ENCODE data around the gene BTBD1. TPM values are rescaled to one million over a fixed set of nuclear protein-coding genes. Genes with fewer than 3 reads are reported as not detected.

BTBD1 gene
- total RNA-seq, 1 experiment from 2014 or later = 83.9 TPM

- H3K9me2 ChIP-seq (replicated peaks; ENCODE audit: low read length) = no peaks in the 10 kb centered on the region
- BruUV-seq (replicated peaks) = no TSS peak
- no peaks in the 10 kb centered on the region for H3K79me2 ChIP-seq (ENCODE audit: low read length)
- DNase-seq (no peak), ATAC-seq (no peak)
- H3K27me3 ChIP-seq (ENCODE audit: low read length) = peaks cover 22% of the 10 kb centered on the region; the same call in 1 of the 2 replicates
- no peak overlapping the region for H3K9ac ChIP-seq (ENCODE audit: low read length)
- intact Hi-C loops (cut with micrococcal nuclease) = no loop called here
- POLR2A ChIA-PET (ENCODE audit: unreplicated experiment) = no interaction called here
- H3K9me3 ChIP-seq (ENCODE audit: low read length) = no peaks in the 10 kb centered on the region
- H3F3A ChIP-seq (ENCODE audit: low read length, unreplicated experiment) = no peaks in the 10 kb centered on the region
- H3K4me3 ChIP-seq (ENCODE audit: low read length) = no peak overlapping the region
- no peak overlapping the region for H3K4me2 ChIP-seq (ENCODE audit: low read length)
- no peaks in the 10 kb centered on the region for H4K20me1 ChIP-seq (ENCODE audit: low read length)
- no peak overlapping the region for H2AFZ ChIP-seq (ENCODE audit: low read length)
- TF ChIP-seq EZH2 (IDR thresholded peaks at IDR 0.05; ENCODE audit: low read length, unreplicated experiment) (no peak), CTCF (conservative IDR thresholded peaks at IDR 0.05; ENCODE audit: low read depth, low read length) (no peak), EZH2phosphoT487 (IDR thresholded peaks at IDR 0.05; ENCODE audit: borderline replicate concordance, low read length) (no peak)
- no peaks in the 10 kb centered on the region for H3K36me3 ChIP-seq (ENCODE audit: low read depth, low read length)
- CTCF ChIA-PET = no interaction called here
- H3K4me1 ChIP-seq (ENCODE audit: insufficient read depth, low read length) = no peaks in the 10 kb centered on the region
- H3K27ac ChIP-seq (ENCODE audit: low read length) = no peak overlapping the region
These were observed 35.3 kb upstream of the BTBD1 start for GRCh38 chr15:83102346-83102745.

- intact Hi-C loops (cut with micrococcal nuclease) = no loop called here
- Histone ChIP-seq H4K20me1 (ENCODE audit: low read length) (no peaks in the 10 kb centered on the region), H3K9ac (ENCODE audit: low read length) (no peak overlapping the region), H3K4me2 (ENCODE audit: low read length) (no peak overlapping the region), H3K4me3 (ENCODE audit: low read length) (no peak overlapping the region), H2AFZ (ENCODE audit: low read length) (no peak overlapping the region), H3K9me2 (replicated peaks; ENCODE audit: low read length) (no peaks in the 10 kb centered on the region), H3K79me2 (ENCODE audit: low read length) (no peaks in the 10 kb centered on the region), H3K4me1 (ENCODE audit: insufficient read depth, low read length) (no peaks in the 10 kb centered on the region), H3K36me3 (ENCODE audit: low read depth, low read length) (no peaks in the 10 kb centered on the region), H3K27me3 (ENCODE audit: low read length) (peaks cover 29% of the 10 kb centered on the region; the same call in 1 of the 2 replicates), H3K9me3 (ENCODE audit: low read length) (no peaks in the 10 kb centered on the region), H3F3A (ENCODE audit: low read length, unreplicated experiment) (no peaks in the 10 kb centered on the region), H3K27ac (ENCODE audit: low read length) (no peak overlapping the region)
- BruUV-seq (replicated peaks) = no TSS peak
- TF ChIP-seq EZH2 (IDR thresholded peaks at IDR 0.05; ENCODE audit: low read length, unreplicated experiment) = no peak
- no peak for TF ChIP-seq CTCF (conservative IDR thresholded peaks at IDR 0.05; ENCODE audit: low read depth, low read length)
- TF ChIP-seq EZH2phosphoT487 (IDR thresholded peaks at IDR 0.05; ENCODE audit: borderline replicate concordance, low read length) = no peak
- ATAC-seq (no peak), DNase-seq (no peak)
- ChIA-PET CTCF (no interaction called here), POLR2A (ENCODE audit: unreplicated experiment) (no interaction called here)
These were observed 33.1 kb upstream of the BTBD1 start for GRCh38 chr15:83100097-83100646.

- POLR2A ChIA-PET (ENCODE audit: unreplicated experiment) = no interaction called here
- intact Hi-C loops (cut with micrococcal nuclease) = no loop called here
These were observed 32.2 kb upstream of the BTBD1 start for GRCh38 chr15:83099290-83099689.

More at GRCh38 chr15:83099290-83099689, 32.2 kb upstream of the BTBD1 start:
- H3K9me3 ChIP-seq (ENCODE audit: low read length) = no peaks in the 10 kb centered on the region
- no TSS peak for BruUV-seq (replicated peaks)
- H3K4me2 ChIP-seq (ENCODE audit: low read length) = no peak overlapping the region
- no peak overlapping the region for H3K9ac ChIP-seq (ENCODE audit: low read length)
- no peaks in the 10 kb centered on the region for H3K4me1 ChIP-seq (ENCODE audit: insufficient read depth, low read length)
- H3K9me2 ChIP-seq (replicated peaks; ENCODE audit: low read length) = no peaks in the 10 kb centered on the region
- TF ChIP-seq EZH2 (IDR thresholded peaks at IDR 0.05; ENCODE audit: low read length, unreplicated experiment) (no peak), CTCF (conservative IDR thresholded peaks at IDR 0.05; ENCODE audit: low read depth, low read length) (no peak), EZH2phosphoT487 (IDR thresholded peaks at IDR 0.05; ENCODE audit: borderline replicate concordance, low read length) (no peak)
- CTCF ChIA-PET = no interaction called here
- H3K4me3 ChIP-seq (ENCODE audit: low read length) = no peak overlapping the region
- H3K27ac ChIP-seq (ENCODE audit: low read length) = no peak overlapping the region
- no peaks in the 10 kb centered on the region for H4K20me1 ChIP-seq (ENCODE audit: low read length)
- no peaks in the 10 kb centered on the region for H3K79me2 ChIP-seq (ENCODE audit: low read length)
- DNase-seq (no peak), ATAC-seq (no peak)
- H2AFZ ChIP-seq (ENCODE audit: low read length) = no peak overlapping the region
- H3K36me3 ChIP-seq (ENCODE audit: low read depth, low read length) = no peaks in the 10 kb centered on the region
- H3F3A ChIP-seq (ENCODE audit: low read length, unreplicated experiment) = no peaks in the 10 kb centered on the region
- peaks cover 29% of the 10 kb centered on the region; the same call in 1 of the 2 replicates for H3K27me3 ChIP-seq (ENCODE audit: low read length)
